ENCODE measurements around the gene OLFM2. TPM values are rescaled to one million over a fixed set of nuclear protein-coding genes. Genes with fewer than 3 reads are reported as not detected.

Gene OLFM2
- total RNA-seq, 4 donors from 2014 or later, result 0.25 to 0.78 TPM; not detected in 2

DNA sequence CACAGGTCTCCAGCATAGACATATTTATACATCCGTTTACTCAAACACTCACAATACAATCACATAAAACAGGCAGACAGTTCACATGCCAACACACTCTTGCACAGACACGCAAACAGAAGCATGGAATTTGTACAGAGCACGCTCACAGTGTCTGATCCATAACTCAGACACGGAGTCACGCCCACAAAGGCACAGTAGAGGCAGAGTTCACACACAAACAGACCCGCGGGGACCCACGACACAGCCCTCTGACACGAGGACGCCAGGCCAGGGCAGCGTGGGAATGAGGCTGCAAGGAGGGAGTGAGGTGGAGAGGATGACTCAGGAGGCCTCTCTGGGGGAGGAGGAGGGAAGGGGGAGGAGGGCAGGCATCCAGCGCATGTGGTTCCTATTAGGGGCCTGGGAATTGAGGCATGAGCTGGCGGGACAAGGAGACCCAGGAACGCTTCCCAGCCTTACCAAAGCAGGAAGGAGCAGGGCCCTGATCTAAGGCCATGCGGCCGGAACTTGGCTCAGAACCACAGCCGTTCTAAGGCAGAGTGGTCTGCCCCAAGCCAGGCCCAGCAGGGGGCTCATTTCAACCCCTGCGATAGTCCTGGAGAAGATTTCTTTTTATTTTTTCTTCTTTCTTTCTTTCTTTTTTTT is 9.1 kb upstream of the OLFM2 start:
- H3K36me3 ChIP-seq, result no peaks in the 10 kb centered on the region
- peaks cover 0 to 7% of the 10 kb centered on the region in 2 donors for H3K4me1 ChIP-seq
- TF ChIP-seq, protein P1, sequence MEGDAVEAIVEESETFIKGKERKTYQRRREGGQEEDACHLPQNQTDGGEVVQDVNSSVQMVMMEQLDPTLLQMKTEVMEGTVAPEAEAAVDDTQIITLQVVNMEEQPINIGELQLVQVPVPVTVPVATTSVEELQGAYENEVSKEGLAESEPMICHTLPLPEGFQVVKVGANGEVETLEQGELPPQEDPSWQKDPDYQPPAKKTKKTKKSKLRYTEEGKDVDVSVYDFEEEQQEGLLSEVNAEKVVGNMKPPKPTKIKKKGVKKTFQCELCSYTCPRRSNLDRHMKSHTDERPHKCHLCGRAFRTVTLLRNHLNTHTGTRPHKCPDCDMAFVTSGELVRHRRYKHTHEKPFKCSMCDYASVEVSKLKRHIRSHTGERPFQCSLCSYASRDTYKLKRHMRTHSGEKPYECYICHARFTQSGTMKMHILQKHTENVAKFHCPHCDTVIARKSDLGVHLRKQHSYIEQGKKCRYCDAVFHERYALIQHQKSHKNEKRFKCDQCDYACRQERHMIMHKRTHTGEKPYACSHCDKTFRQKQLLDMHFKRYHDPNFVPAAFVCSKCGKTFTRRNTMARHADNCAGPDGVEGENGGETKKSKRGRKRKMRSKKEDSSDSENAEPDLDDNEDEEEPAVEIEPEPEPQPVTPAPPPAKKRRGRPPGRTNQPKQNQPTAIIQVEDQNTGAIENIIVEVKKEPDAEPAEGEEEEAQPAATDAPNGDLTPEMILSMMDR (IDR thresholded peaks at IDR 0.05 in 4 of 5, conservative IDR thresholded peaks at IDR 0.05 in 1 of 5), result no peak
- TF ChIP-seq POLR2A (IDR thresholded peaks at IDR 0.05), result no peak
- in situ Hi-C loops (cut with MboI; ENCODE audit: low sequenced_read_pairs in 4 of 4), result loop anchor here (10.0 to 25.0 kb wide), 4 partner anchors 59 to 442 kb away; partner anchors contain the start of genes TYK2 (in 3 of the 4) and S1PR2 (in 2 of the 4)
- peaks cover 0 to 8% (median 0%) of the 10 kb centered on the region in 3 donors for H3K27me3 ChIP-seq
- peak overlapping the region; percentile 51 to 68 (median 67) for H3K27ac ChIP-seq
- peak; percentile 90 to 94 for ATAC-seq
- H3K9me3 ChIP-seq, result no peaks in the 10 kb centered on the region
- intact Hi-C loops (cut with DNase I; ENCODE audit: low total_unique reads), result loop anchor here (5.0 kb wide), 1 partner anchor 62 kb away; no protein-coding TSS in a partner anchor
- no peak overlapping the region for H3K4me3 ChIP-seq
- peak; percentile 73 to 85 for DNase-seq

DNA sequence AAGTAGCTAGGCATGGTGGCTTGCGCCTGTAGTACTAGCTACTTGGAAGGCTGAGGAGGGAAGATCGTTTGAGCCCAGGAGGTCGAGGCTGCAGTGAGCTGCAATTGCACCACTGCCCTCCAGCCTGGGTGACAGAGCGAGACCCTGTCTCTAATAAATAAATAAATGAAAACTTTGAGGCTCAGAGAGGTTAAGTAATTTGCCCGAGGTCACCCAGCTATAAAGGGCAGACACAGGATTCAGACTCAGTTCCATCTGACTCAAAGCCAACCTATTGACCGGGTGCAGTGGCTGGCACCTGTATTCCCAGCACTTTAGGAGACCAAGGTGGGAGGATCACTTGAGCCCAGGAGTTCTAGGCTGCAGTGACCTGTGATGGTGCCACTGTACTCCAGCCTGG is 7.4 kb upstream of the OLFM2 start:
- Histone ChIP-seq H3K36me3 (no peaks in the 10 kb centered on the region), H3K4me1 (peaks cover 0 to 7% of the 10 kb centered on the region in 2 donors), H3K4me3 (no peak overlapping the region), H3K27me3 (peaks cover 0 to 8% (median 0%) of the 10 kb centered on the region in 3 donors), H3K27ac (no peak overlapping the region), H3K9me3 (no peaks in the 10 kb centered on the region)
- TF ChIP-seq POLR2A (IDR thresholded peaks at IDR 0.05), result no peak
- TF ChIP-seq, protein P1 (IDR thresholded peaks at IDR 0.05 in 4 of 5, conservative IDR thresholded peaks at IDR 0.05 in 1 of 5), result no peak
- in situ Hi-C loops (cut with MboI; ENCODE audit: low sequenced_read_pairs in 4 of 4) (loop anchor here (10.0 to 25.0 kb wide), 4 partner anchors 61 to 444 kb away; partner anchors contain the start of genes TYK2 (in 3 of the 4) and S1PR2 (in 2 of the 4)), intact Hi-C loops (cut with DNase I; ENCODE audit: low total_unique reads) (no loop called here)
- ATAC-seq (no peak), DNase-seq (no peak)

DNA sequence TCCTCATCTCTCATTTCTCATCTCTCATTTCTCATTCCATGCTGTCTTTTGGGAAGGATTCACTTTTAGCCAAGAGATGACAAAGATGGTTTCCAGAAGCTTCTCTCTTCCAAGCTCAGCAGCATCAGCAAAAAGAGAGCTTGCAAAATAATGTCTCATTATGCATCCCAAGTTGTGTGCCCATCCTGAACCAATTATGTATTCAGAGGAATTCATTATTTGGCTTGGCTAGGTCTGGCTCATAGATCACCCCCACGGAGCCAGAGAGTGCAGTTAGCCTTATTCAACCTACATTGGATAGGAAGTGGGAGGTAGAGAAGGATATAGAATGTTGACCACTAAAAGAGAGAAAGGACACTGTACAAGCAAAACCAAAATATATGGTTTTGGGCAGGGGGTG is 5.4 kb upstream of the OLFM2 start:
- in situ Hi-C loops (cut with MboI; ENCODE audit: low sequenced_read_pairs in 4 of 4) (loop anchor here (10.0 to 25.0 kb wide), 4 partner anchors 63 to 446 kb away; partner anchors contain the start of genes TYK2 (in 3 of the 4) and S1PR2 (in 2 of the 4)), intact Hi-C loops (cut with DNase I; ENCODE audit: low total_unique reads) (no loop called here)
- DNase-seq (no peak), ATAC-seq (no peak)
- Histone ChIP-seq H3K27me3 (peaks cover 6 to 14% (median 9%) of the 10 kb centered on the region in 3 donors), H3K27ac (no peak overlapping the region), H3K9me3 (no peaks in the 10 kb centered on the region), H3K4me3 (no peak overlapping the region), H3K4me1 (peaks cover 0 to 3% of the 10 kb centered on the region in 2 donors), H3K36me3 (no peaks in the 10 kb centered on the region)
- no peak for TF ChIP-seq POLR2A (IDR thresholded peaks at IDR 0.05)
- TF ChIP-seq, protein P1 (IDR thresholded peaks at IDR 0.05 in 4 of 5, conservative IDR thresholded peaks at IDR 0.05 in 1 of 5), result no peak

DNA sequence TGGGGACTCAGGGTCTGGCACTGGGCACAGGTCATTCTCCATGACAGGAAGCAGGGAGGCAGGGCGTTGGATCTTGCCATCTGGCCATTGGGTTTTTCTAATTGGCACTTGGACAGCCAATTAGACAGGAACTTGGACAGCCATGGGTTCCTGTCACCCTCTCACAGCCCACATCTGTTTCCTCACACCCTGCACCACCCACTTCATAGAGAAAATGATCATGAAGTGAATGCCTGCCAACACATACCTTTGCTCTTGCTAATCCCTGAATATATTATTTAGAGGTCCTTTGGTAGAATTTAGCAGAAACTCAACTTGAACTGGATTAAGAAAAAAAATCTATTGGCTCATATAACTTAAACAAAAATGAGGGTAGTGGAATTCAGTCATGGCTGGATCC is 4.9 kb upstream of the OLFM2 start:
- no peak overlapping the region for H3K27ac ChIP-seq
- peaks cover 0 to 3% of the 10 kb centered on the region in 2 donors for H3K4me1 ChIP-seq
- no peaks in the 10 kb centered on the region for H3K36me3 ChIP-seq
- DNase-seq, result no peak
- H3K27me3 ChIP-seq, result peaks cover 6 to 15% (median 12%) of the 10 kb centered on the region in 3 donors
- TF ChIP-seq, protein P1 (IDR thresholded peaks at IDR 0.05 in 4 of 5, conservative IDR thresholded peaks at IDR 0.05 in 1 of 5), result no peak
- TF ChIP-seq POLR2A (IDR thresholded peaks at IDR 0.05), result no peak
- no peaks in the 10 kb centered on the region for H3K9me3 ChIP-seq
- no peak for ATAC-seq
- no peak overlapping the region for H3K4me3 ChIP-seq
- in situ Hi-C loops (cut with MboI; ENCODE audit: low sequenced_read_pairs in 4 of 4) (loop anchor here (10.0 to 25.0 kb wide), 4 partner anchors 64 to 446 kb away; partner anchors contain the start of genes TYK2 (in 3 of the 4) and S1PR2 (in 2 of the 4)), intact Hi-C loops (cut with DNase I; ENCODE audit: low total_unique reads) (no loop called here)
